A172 (cell line): ENCODE data around the gene VPS25. TPM values are rescaled to one million over a fixed set of nuclear protein-coding genes. Genes with fewer than 3 reads are reported as not detected.
A peak's percentile ranks its signal among the peaks of the same experiment; 100 is the strongest.

ENCODE experiments used
- DNase-seq: peaks from one replicate; pipeline ENCODE4 v3.0.0-alpha.2; 2015; ENCODE audit warnings: low spot score
- total RNA-seq: library from RNA; depleted of rRNA; stranded (reverse); fragments of >200 nt; shearing (Covaris generic); gene quantifications from 2 replicates; pipeline ENCODE4 v1.2.3, GENCODE V29; 2014

Gene VPS25
- total RNA-seq, 1 experiment from 2014 or later: 174 TPM

- no peak for DNase-seq
Measured at GRCh38 chr17:42795465-42795864, 22.2 kb downstream of the VPS25 start.

- DNase-seq: no peak
Measured at GRCh38 chr17:42796066-42796758, 23.0 kb downstream of the VPS25 start.

GRCh38 chr17:42797067-42798007 lies 24.1 kb downstream of the VPS25 start:
- DNase-seq: no peak

- no peak for DNase-seq
Measured at GRCh38 chr17:42798011-42798382, 24.7 kb downstream of the VPS25 start.

GRCh38 chr17:42798383-42799380 lies 25.4 kb downstream of the VPS25 start, which contains the start of the genes CNTD1 and COA3:
TSS of gene CNTD1 (plus strand) at chr17:42798861. CDS start at chr17:42799068, 207 bp downstream.
TSS of gene COA3 (minus strand) at chr17:42798704. CDS start at chr17:42798681, 23 bp downstream.
- DNase-seq: peak; percentile 67

GRCh38 chr17:42803074-42803883 lies 30.0 kb downstream of the VPS25 start:
- peak; percentile 46 for DNase-seq

- DNase-seq: no peak
Measured at GRCh38 chr17:42804918-42805367, 31.7 kb downstream of the VPS25 start.

GRCh38 chr17:42806249-42806648 lies 33.0 kb downstream of the VPS25 start:
- no peak for DNase-seq

- peak; percentile 66 for DNase-seq
Measured at GRCh38 chr17:42809250-42809649, 36.0 kb downstream of the VPS25 start.

- peak; percentile 96 for DNase-seq
Measured at GRCh38 chr17:42814633-42815399, 41.6 kb downstream of the VPS25 start.

GRCh38 chr17:42817866-42818265 lies 44.6 kb downstream of the VPS25 start:
- DNase-seq: no peak

- no peak for DNase-seq
Measured at GRCh38 chr17:42818379-42818778, 45.1 kb downstream of the VPS25 start.

- peak; percentile 51 for DNase-seq
Measured at GRCh38 chr17:42819939-42820535, 46.8 kb downstream of the VPS25 start.

GRCh38 chr17:42821176-42821575 lies 47.9 kb downstream of the VPS25 start:
- DNase-seq: no peak

- no peak for DNase-seq
Measured at GRCh38 chr17:42827472-42827871, 54.2 kb downstream of the VPS25 start.
